Measurements from ENCODE around the gene AKAP9. TPM values are rescaled to one million over a fixed set of nuclear protein-coding genes. Genes with fewer than 3 reads are reported as not detected.

The AKAP9 gene
- total RNA-seq, 2 donors from 2014 or later = 70.0 to 93.9 TPM

GRCh38 chr7:92044148-92044547, 103.5 kb downstream of the AKAP9 start:
- Histone ChIP-seq H3K27ac (peak overlapping the region in 2 of 4 donors; percentile 31 to 78), H3K9me3 (no peaks in the 10 kb centered on the region), H3K4me3 (no peak overlapping the region), H3K36me3 (replicated peaks in 1 of 2; ENCODE audit: insufficient read depth in 1 of 2, low read depth in 2 of 2) (peaks cover 0 to 9% of the 10 kb centered on the region in 2 donors), H3K4me1 (peaks cover 29% of the 10 kb centered on the region), H3K27me3 (no peaks in the 10 kb centered on the region)
- TF ChIP-seq CTCF (IDR thresholded peaks at IDR 0.05) (no peak), POLR2A (IDR thresholded peaks at IDR 0.05) (no peak)
- ATAC-seq (no peak), DNase-seq (no peak)
- intact Hi-C loops (cut with DNase I) = no loop called here
- 30 to 33% methylated on average over 3 of the region's 3 CpGs for WGBS, 2 donors

GRCh38 chr7:92044940-92045339, 104.3 kb downstream of the AKAP9 start:
- Histone ChIP-seq H3K4me1 (peaks cover 29% of the 10 kb centered on the region), H3K4me3 (no peak overlapping the region), H3K27ac (no peak overlapping the region), H3K27me3 (no peaks in the 10 kb centered on the region), H3K9me3 (no peaks in the 10 kb centered on the region), H3K36me3 (replicated peaks in 1 of 2; ENCODE audit: insufficient read depth in 1 of 2, low read depth in 2 of 2) (peaks cover 0 to 9% of the 10 kb centered on the region in 2 donors)
- intact Hi-C loops (cut with DNase I) = no loop called here
- WGBS, 2 donors = 73 to 86% methylated on average over 1 of the region's 1 CpG
- DNase-seq (no peak), ATAC-seq (no peak)
- TF ChIP-seq POLR2A (IDR thresholded peaks at IDR 0.05) (no peak), CTCF (IDR thresholded peaks at IDR 0.05) (no peak)

GRCh38 chr7:92051655-92052054, 111.0 kb downstream of the AKAP9 start:
- no peak for TF ChIP-seq POLR2A (IDR thresholded peaks at IDR 0.05)
- TF ChIP-seq CTCF (IDR thresholded peaks at IDR 0.05) = no peak
- no peak for ATAC-seq
- Histone ChIP-seq H3K27me3 (no peaks in the 10 kb centered on the region), H3K4me1 (peaks cover 13% of the 10 kb centered on the region), H3K9me3 (no peaks in the 10 kb centered on the region), H3K36me3 (replicated peaks in 1 of 2; ENCODE audit: insufficient read depth in 1 of 2, low read depth in 2 of 2) (peaks cover 0 to 8% of the 10 kb centered on the region in 2 donors), H3K27ac (no peak overlapping the region), H3K4me3 (no peak overlapping the region)
- intact Hi-C loops (cut with DNase I) = no loop called here
- no peak for DNase-seq

DNA sequence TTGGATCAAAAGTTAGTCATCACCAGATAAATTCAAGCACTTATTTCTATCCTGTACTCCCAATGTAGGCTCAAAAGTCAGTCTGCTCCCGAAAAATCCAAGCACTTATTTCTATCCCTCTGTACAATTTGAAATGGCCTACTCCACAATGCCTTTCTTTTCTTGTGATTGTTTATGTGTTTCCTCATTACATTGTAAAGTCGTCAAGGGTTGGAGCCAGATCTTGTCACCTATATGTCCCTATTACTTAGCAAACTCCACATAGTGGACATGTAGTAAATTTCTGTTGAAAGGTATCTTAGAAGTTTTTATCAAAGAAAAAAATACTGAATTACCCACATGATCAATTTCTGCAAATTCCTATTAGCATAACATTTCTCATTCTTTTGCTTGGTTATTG, 111.5 kb downstream of the AKAP9 start:
- no peaks in the 10 kb centered on the region for H3K9me3 ChIP-seq
- WGBS, 2 donors = 84 to 96% methylated on average over 2 of the region's 2 CpGs
- H3K36me3 ChIP-seq (replicated peaks in 1 of 2; ENCODE audit: insufficient read depth in 1 of 2, low read depth in 2 of 2) = peaks cover 0 to 7% of the 10 kb centered on the region in 2 donors
- H3K27ac ChIP-seq = no peak overlapping the region
- intact Hi-C loops (cut with DNase I) = no loop called here
- DNase-seq (no peak), ATAC-seq (no peak)
- H3K4me1 ChIP-seq = peaks cover 18% of the 10 kb centered on the region
- no peak for TF ChIP-seq POLR2A (IDR thresholded peaks at IDR 0.05)
- TF ChIP-seq CTCF (IDR thresholded peaks at IDR 0.05) = no peak
- no peaks in the 10 kb centered on the region for H3K27me3 ChIP-seq
- no peak overlapping the region for H3K4me3 ChIP-seq

- Histone ChIP-seq H3K36me3 (replicated peaks in 1 of 2; ENCODE audit: insufficient read depth in 1 of 2, low read depth in 2 of 2) (peaks cover 0 to 5% of the 10 kb centered on the region in 2 donors), H3K4me1 (peaks cover 24% of the 10 kb centered on the region), H3K27ac (no peak overlapping the region), H3K27me3 (no peaks in the 10 kb centered on the region), H3K4me3 (no peak overlapping the region), H3K9me3 (no peaks in the 10 kb centered on the region)
- no peak for ATAC-seq
- intact Hi-C loops (cut with DNase I) = no loop called here
- WGBS, 2 donors = 61 to 68% methylated on average over 3 of the region's 3 CpGs
- no peak for DNase-seq
- TF ChIP-seq POLR2A (IDR thresholded peaks at IDR 0.05) (no peak), CTCF (IDR thresholded peaks at IDR 0.05) (no peak)
Measured at GRCh38 chr7:92052684-92053083, 112.0 kb downstream of the AKAP9 start.

All from body of pancreas (tissue), 4 donors.